PC-3 (cell line): Measurements from ENCODE around the gene C10orf71. TPM values are rescaled to one million over a fixed set of nuclear protein-coding genes. Genes with fewer than 3 reads are reported as not detected.

ENCODE experiments used
- ATAC-seq: fragments of 200-7000 bp; cut with Tn5 transposase; 2 replicates; pipeline ENCODE4 v1.9.1; 2020; ENCODE audit warnings: mild to moderate bottlenecking, moderate library complexity
- BruUV-seq: library from RNA; stranded (reverse); fragments of 400-500 nt; replicated peaks from 2 replicates; lab custom pipeline; 2021; lab: Mats Ljungman, UMichigan
- CTCF ChIA-PET: fragments of 300-600 bp; sonication (Branson Sonifier 250); formaldehyde crosslinking; loops from one replicate; lab custom pipeline; 2022; ENCODE audit warnings: antibody characterized with exemption; lab: Charles Lee
- POLR2A ChIA-PET: fragments of 300-600 bp; sonication (Branson Sonifier 250); formaldehyde crosslinking; loops from one replicate; lab custom pipeline; 2022; ENCODE audit warnings: antibody characterized with exemption; ENCODE audit not compliant: unreplicated experiment; lab: Charles Lee
- DNase-seq: peaks from one replicate; pipeline ENCODE4 v3.0.0-alpha.2; 2015
- H2AFZ ChIP-seq: fragments of 300-600 bp; sonication (generic); 2 replicates; pipeline ENCODE4 v1.6.0; 2016; ENCODE audit warnings: antibody characterized with exemption, low read length
- H3F3A ChIP-seq: fragments of 300-600 bp; sonication (generic); one replicate; pipeline ENCODE4 v1.6.0; 2017; ENCODE audit warnings: antibody characterized with exemption, low read length, control low read depth, mild to moderate bottlenecking; ENCODE audit not compliant: unreplicated experiment
- H3K27ac ChIP-seq: fragments of 300-600 bp; sonication (generic); 2 replicates; pipeline ENCODE4 v1.5.1; 2016; ENCODE audit warnings: mild to moderate bottlenecking, low read length
- H3K27me3 ChIP-seq: fragments of 300-600 bp; sonication (generic); 2 replicates; pipeline ENCODE4 v1.6.1; 2016; ENCODE audit warnings: low read length, mixed read lengths
- H3K36me3 ChIP-seq: fragments of 300-600 bp; sonication (generic); 2 replicates; pipeline ENCODE4 v1.6.1; 2016; ENCODE audit warnings: low read depth, mixed run types, low read length, mixed read lengths
- H3K4me1 ChIP-seq: fragments of 300-600 bp; sonication (generic); 2 replicates; pipeline ENCODE4 v1.5.1; 2016; ENCODE audit warnings: low read length; ENCODE audit not compliant: insufficient read depth
- H3K4me2 ChIP-seq: fragments of 300-600 bp; sonication (generic); 2 replicates; pipeline ENCODE4 v1.6.0; 2016; ENCODE audit warnings: low read length
- H3K4me3 ChIP-seq: fragments of 300-600 bp; sonication (generic); 2 replicates; pipeline ENCODE4 v1.5.1; 2016; ENCODE audit warnings: mild to moderate bottlenecking, low read length, mixed read lengths
- H3K79me2 ChIP-seq: fragments of 300-600 bp; sonication (generic); 2 replicates; pipeline ENCODE4 v1.6.1; 2017; ENCODE audit warnings: low read length, mixed read lengths
- H3K9ac ChIP-seq: fragments of 300-600 bp; sonication (generic); 2 replicates; pipeline ENCODE4 v1.6.0; 2016; ENCODE audit warnings: mild to moderate bottlenecking, low read length
- H3K9me2 ChIP-seq: fragments of 300-600 bp; sonication (generic); replicated peaks from 2 replicates; pipeline ENCODE4 v1.6.1; 2016; ENCODE audit warnings: mixed run types, low read length, mixed read lengths
- H3K9me3 ChIP-seq: fragments of 300-600 bp; sonication (generic); 2 replicates; pipeline ENCODE4 v1.6.1; 2016; ENCODE audit warnings: low read length, mixed read lengths
- H4K20me1 ChIP-seq: fragments of 300-600 bp; sonication (generic); 2 replicates; pipeline ENCODE4 v1.6.1; 2016; ENCODE audit warnings: low read length, mixed read lengths
- CTCF ChIP-seq: fragments of 300-600 bp; sonication (generic); conservative IDR thresholded peaks from 2 replicates; pipeline ENCODE4 v1.5.1; 2017; ENCODE audit warnings: antibody characterized with exemption, low read depth, mild to moderate bottlenecking, low read length
- EZH2 ChIP-seq: fragments of 300-600 bp; sonication (generic); IDR thresholded peaks from one replicate; pipeline ENCODE4 v1.6.1; 2017; ENCODE audit warnings: antibody characterized with exemption, mild to moderate bottlenecking, low read length; ENCODE audit not compliant: unreplicated experiment
- EZH2phosphoT487 ChIP-seq: fragments of 300-600 bp; sonication (generic); IDR thresholded peaks from 2 replicates; pipeline ENCODE4 v1.6.1; 2018; ENCODE audit warnings: mild to moderate bottlenecking, antibody characterized with exemption, low read length, borderline replicate concordance
- intact Hi-C: fragments of 100-400 bp; cut with micrococcal nuclease; formaldehyde crosslinking; loops from 2 replicates; pipeline ENCODE4 v1.9.0; 2023
- total RNA-seq: library from RNA; depleted of rRNA; stranded (reverse); fragments of >200 nt; gene quantifications from 2 replicates; pipeline ENCODE4 v1.2.3, GENCODE V29; 2014

The C10orf71 gene
- total RNA-seq, 1 experiment from 2014 or later: not detected

GRCh38 chr10:49328401-49329145 is 29.6 kb downstream of the C10orf71 start:
- DNase-seq (no peak), ATAC-seq (no peak)
- no peak overlapping the region for H3K4me2 ChIP-seq
- H4K20me1 ChIP-seq: no peaks in the 10 kb centered on the region
- intact Hi-C loops: loop anchor here (10.0 kb wide), 1 partner anchor 964 kb away; no protein-coding TSS in a partner anchor
- H3K9me2 ChIP-seq: no peaks in the 10 kb centered on the region
- H3K4me3 ChIP-seq: no peak overlapping the region
- no peak overlapping the region for H3K9ac ChIP-seq
- H3K79me2 ChIP-seq: no peaks in the 10 kb centered on the region
- H2AFZ ChIP-seq: no peak overlapping the region
- BruUV-seq: no TSS peak
- H3K36me3 ChIP-seq: no peaks in the 10 kb centered on the region
- H3K27ac ChIP-seq: no peak overlapping the region
- TF ChIP-seq CTCF (no peak), EZH2phosphoT487 (no peak), EZH2 (no peak)
- peaks cover 90% of the 10 kb centered on the region for H3K27me3 ChIP-seq
- no peaks in the 10 kb centered on the region for H3K9me3 ChIP-seq
- POLR2A ChIA-PET: no interaction called here
- H3F3A ChIP-seq: no peaks in the 10 kb centered on the region
- no peaks in the 10 kb centered on the region for H3K4me1 ChIP-seq
- CTCF ChIA-PET: no interaction called here

GRCh38 chr10:49329146-49329505 is 30.2 kb downstream of the C10orf71 start:
- H3K9me2 ChIP-seq: no peaks in the 10 kb centered on the region
- ATAC-seq (no peak), DNase-seq (no peak)
- H4K20me1 ChIP-seq: no peaks in the 10 kb centered on the region
- H3K4me3 ChIP-seq: no peak overlapping the region
- no peak overlapping the region for H3K4me2 ChIP-seq
- H3K36me3 ChIP-seq: no peaks in the 10 kb centered on the region
- H3K9me3 ChIP-seq: no peaks in the 10 kb centered on the region
- no peak overlapping the region for H3K27ac ChIP-seq
- no peak for TF ChIP-seq EZH2phosphoT487
- TF ChIP-seq EZH2: no peak
- H3F3A ChIP-seq: no peaks in the 10 kb centered on the region
- H3K27me3 ChIP-seq: peaks cover 84% of the 10 kb centered on the region
- H2AFZ ChIP-seq: no peak overlapping the region
- BruUV-seq: no TSS peak
- ChIA-PET CTCF (no interaction called here), POLR2A (no interaction called here)
- no peaks in the 10 kb centered on the region for H3K4me1 ChIP-seq
- H3K79me2 ChIP-seq: no peaks in the 10 kb centered on the region
- no peak overlapping the region for H3K9ac ChIP-seq
- intact Hi-C loops: loop anchor here (10.0 kb wide), 1 partner anchor 964 kb away; no protein-coding TSS in a partner anchor

GRCh38 chr10:49330127-49330665 is 31.2 kb downstream of the C10orf71 start:
- Histone ChIP-seq H3K79me2 (no peaks in the 10 kb centered on the region), H3K9me3 (no peaks in the 10 kb centered on the region), H3K4me1 (no peaks in the 10 kb centered on the region), H3K27me3 (peaks cover 73% of the 10 kb centered on the region), H3K9me2 (no peaks in the 10 kb centered on the region), H3K9ac (no peak overlapping the region), H3K27ac (no peak overlapping the region), H3K36me3 (no peaks in the 10 kb centered on the region), H2AFZ (no peak overlapping the region), H4K20me1 (no peaks in the 10 kb centered on the region), H3K4me2 (no peak overlapping the region), H3K4me3 (no peak overlapping the region), H3F3A (no peaks in the 10 kb centered on the region)
- TF ChIP-seq CTCF (no peak), EZH2 (no peak), EZH2phosphoT487 (no peak)
- intact Hi-C loops: no loop called here
- CTCF ChIA-PET: no interaction called here
- BruUV-seq: no TSS peak
- POLR2A ChIA-PET: no interaction called here
- ATAC-seq: no peak
- no peak for DNase-seq
